ENCODE data around the gene SSBP3.

Gene SSBP3

GRCh38 chr1:54409156-54410142 lies 3.3 kb upstream of the SSBP3 start:
- no peak for DNase-seq

- DNase-seq = no peak
Measured at GRCh38 chr1:54408147-54409066, 2.2 kb upstream of the SSBP3 start.

- DNase-seq = peak; percentile 45
Measured at GRCh38 chr1:54407404-54408146, 1.4 kb upstream of the SSBP3 start.

GRCh38 chr1:54407154-54407403 lies 885 bp upstream of the SSBP3 start:
- DNase-seq = peak; percentile 28

- no peak for DNase-seq
Measured at GRCh38 chr1:54405898-54406293, 298 bp downstream of the SSBP3 start.

GRCh38 chr1:54404939-54405897 lies 976 bp downstream of the SSBP3 start:
- DNase-seq = peak; percentile 30

GRCh38 chr1:54404263-54404662 lies 1.9 kb downstream of the SSBP3 start:
- no peak for DNase-seq

GRCh38 chr1:54403808-54404261 lies 2.4 kb downstream of the SSBP3 start:
- no peak for DNase-seq

- DNase-seq = no peak
Measured at GRCh38 chr1:54403405-54403804, 2.8 kb downstream of the SSBP3 start.

- no peak for DNase-seq
Measured at GRCh38 chr1:54402896-54403295, 3.3 kb downstream of the SSBP3 start.

GRCh38 chr1:54401799-54402198 lies 4.4 kb downstream of the SSBP3 start:
- DNase-seq = no peak

GRCh38 chr1:54400329-54400728 lies 5.9 kb downstream of the SSBP3 start:
- DNase-seq = no peak

GRCh38 chr1:54399765-54400164 lies 6.4 kb downstream of the SSBP3 start:
- no peak for DNase-seq

GRCh38 chr1:54398963-54399528 lies 7.1 kb downstream of the SSBP3 start:
- no peak for DNase-seq

- no peak for DNase-seq
Measured at GRCh38 chr1:54397980-54398379, 8.2 kb downstream of the SSBP3 start.

GRCh38 chr1:54397090-54397591 lies 9.1 kb downstream of the SSBP3 start:
- no peak for DNase-seq

GRCh38 chr1:54396261-54396933 lies 9.8 kb downstream of the SSBP3 start:
- no peak for DNase-seq

- DNase-seq = no peak
Measured at GRCh38 chr1:54395281-54395934, 10.8 kb downstream of the SSBP3 start.

- no peak for DNase-seq
Measured at GRCh38 chr1:54394104-54394503, 12.1 kb downstream of the SSBP3 start.

GRCh38 chr1:54392401-54392800 lies 13.8 kb downstream of the SSBP3 start:
- DNase-seq = no peak

Measured in activated CD8-positive, alpha-beta memory T cell treated with anti-CD3 and anti-CD28 coated beads, Interleukin-2, amount 50 U/mL, for 4 hours (primary cell).